Epithelial cell of esophagus (primary cell): ENCODE results near the gene PRMT9.

Source experiments
- DNase-seq: peaks from one replicate; pipeline ENCODE4 v3.0.0; 2010; ENCODE audit warnings: low read depth
- H3K4me3 ChIP-seq: 2 replicates; pipeline ENCODE4 v1.5.1; 2011; ENCODE audit warnings: mild to moderate bottlenecking, low read length, control low read depth
- CTCF ChIP-seq: IDR thresholded peaks from 2 replicates; pipeline ENCODE4 v1.5.1; 2011; ENCODE audit warnings: low read depth, mild to moderate bottlenecking, low read length, control low read depth, inconsistent platforms; ENCODE audit not compliant: insufficient read depth; ENCODE audit errors: missing control alignments

Gene PRMT9

GRCh38 chr4:147724468-147725201 is 40.7 kb upstream of the PRMT9 start:
- no peak for TF ChIP-seq CTCF
- no peak for DNase-seq
- H3K4me3 ChIP-seq: no peak overlapping the region

- DNase-seq: no peak
- no peak for TF ChIP-seq CTCF
- H3K4me3 ChIP-seq: no peak overlapping the region
Observed at GRCh38 chr4:147723326-147723725, 39.4 kb upstream of the PRMT9 start.

- H3K4me3 ChIP-seq: no peak overlapping the region
- no peak for DNase-seq
- TF ChIP-seq CTCF: no peak
Observed at GRCh38 chr4:147717878-147718277, 33.9 kb upstream of the PRMT9 start.

- no peak overlapping the region for H3K4me3 ChIP-seq
- TF ChIP-seq CTCF: no peak
- peak; percentile 71 for DNase-seq
Observed at GRCh38 chr4:147714575-147715401, 30.8 kb upstream of the PRMT9 start.

GRCh38 chr4:147709999-147710398 is 26.0 kb upstream of the PRMT9 start:
- TF ChIP-seq CTCF: no peak
- H3K4me3 ChIP-seq: no peak overlapping the region
- peak; percentile 27 for DNase-seq

GRCh38 chr4:147707892-147708672 is 24.1 kb upstream of the PRMT9 start:
- DNase-seq: peak; percentile 64
- peak; percentile 87 for TF ChIP-seq CTCF
- H3K4me3 ChIP-seq: no peak overlapping the region
